ENCODE results near the gene CFAP210.

GRCh38 chr2:169713331-169713730 is 19.1 kb upstream of the CFAP210 start:
- no peak for TF ChIP-seq CTCF (IDR thresholded peaks at IDR 0.05; ENCODE audit: low read length)
- TF ChIP-seq EZH2phosphoT487 (IDR thresholded peaks at IDR 0.05; ENCODE audit: low read length), result no peak
- no peak for TF ChIP-seq EZH2 (optimal IDR thresholded peaks at IDR 0.05; ENCODE audit: low read depth, low read length)

Data from MM.1S (cell line).